ENCODE measurements around the gene TMC6. TPM values are rescaled to one million over a fixed set of nuclear protein-coding genes. Genes with fewer than 3 reads are reported as not detected.

Gene TMC6
- total and polyA plus RNA-seq, 2 of the 13 experiments (the other 11 are each of a cell fraction or from before 2014, with no cell fraction given), result 48.4 to 99.1 TPM

DNA sequence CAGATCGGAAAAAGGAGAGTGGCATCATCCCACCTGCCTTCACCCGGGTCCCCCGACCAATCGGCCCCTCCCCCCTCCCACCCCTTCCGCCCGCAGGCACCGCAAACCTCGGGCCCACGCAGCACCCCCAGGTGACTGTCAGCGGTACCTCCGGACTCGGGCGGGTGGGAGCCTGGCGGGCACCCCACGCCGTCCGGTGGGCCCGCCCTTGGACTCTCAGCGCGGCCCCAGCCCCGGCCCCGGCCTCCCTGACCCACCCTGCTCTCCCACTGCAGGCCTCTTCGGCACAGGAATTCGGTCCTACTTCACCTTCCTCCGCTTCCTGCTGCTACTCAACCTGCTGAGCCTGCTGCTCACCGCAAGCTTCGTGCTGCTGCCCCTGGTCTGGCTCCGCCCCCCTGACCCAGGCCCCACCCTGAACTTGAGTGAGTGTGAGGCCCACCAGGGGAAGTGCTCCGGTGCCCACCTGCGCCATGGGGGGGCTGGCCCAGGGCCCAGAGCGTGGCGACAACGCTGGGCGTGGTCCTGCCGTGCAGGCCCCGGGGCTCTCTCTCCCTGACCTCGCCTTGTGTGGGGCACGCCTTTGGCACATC is 3.6 kb upstream of the TMC6 start (continued):
- no peak for TF ChIP-seq FOXA3 (CRISPR knock-in tag; IDR thresholded peaks at IDR 0.05)
- TF ChIP-seq CCAR2 (optimal IDR thresholded peaks at IDR 0.05; ENCODE audit: low read depth, low read length), result no peak
- TF ChIP-seq SMC3 (IDR thresholded peaks at IDR 0.05; ENCODE audit: low read length), result no peak
- no peak for TF ChIP-seq HOMEZ (CRISPR knock-in tag; IDR thresholded peaks at IDR 0.05; ENCODE audit: low read depth)
- TF ChIP-seq POGK (CRISPR knock-in tag; conservative IDR thresholded peaks at IDR 0.05), result no peak
- peak; percentile 87 for TF ChIP-seq ZNF687 (CRISPR knock-in tag; IDR thresholded peaks at IDR 0.05)
- no peak; the same call in 1 of the 2 replicates for TF ChIP-seq ZBTB7A (CRISPR knock-in tag; IDR thresholded peaks at IDR 0.05)
- TF ChIP-seq BRCA1 (CRISPR knock-in tag; IDR thresholded peaks at IDR 0.05), result no peak
- no peak for TF ChIP-seq ZMYM4 (CRISPR knock-in tag; IDR thresholded peaks at IDR 0.05)
- no peak for TF ChIP-seq ZNF331 (CRISPR knock-in tag; IDR thresholded peaks at IDR 0.05)
- TF ChIP-seq ZNF577 (CRISPR knock-in tag; IDR thresholded peaks at IDR 0.05; ENCODE audit: borderline replicate concordance, low read depth), result no peak
- TF ChIP-seq GRHL1 (CRISPR knock-in tag; conservative IDR thresholded peaks at IDR 0.05), result no peak
- TF ChIP-seq NR2F6 (IDR thresholded peaks at IDR 0.05), result no peak
- peak; percentile 36; the same call in 1 of the 2 replicates for TF ChIP-seq NR2F6 (CRISPR knock-in tag; IDR thresholded peaks at IDR 0.05)
- TF ChIP-seq MLX (CRISPR knock-in tag; IDR thresholded peaks at IDR 0.05), result no peak
- TF ChIP-seq LCORL (IDR thresholded peaks at IDR 0.05), result no peak
- peak; percentile 42; the same call in 1 of the 2 replicates for TF ChIP-seq LCORL (CRISPR knock-in tag; IDR thresholded peaks at IDR 0.05)
- no peak for TF ChIP-seq ZNF337 (CRISPR knock-in tag; IDR thresholded peaks at IDR 0.05; ENCODE audit: borderline replicate concordance, low read depth)
- TF ChIP-seq ZNF747 (CRISPR knock-in tag; IDR thresholded peaks at IDR 0.05; ENCODE audit: borderline replicate concordance), result no peak
- TF ChIP-seq GATAD1 (CRISPR knock-in tag; IDR thresholded peaks at IDR 0.05), result no peak
- no peak for TF ChIP-seq MIER2 (CRISPR knock-in tag; IDR thresholded peaks at IDR 0.05)
- no peak for TF ChIP-seq SRSF1 (optimal IDR thresholded peaks at IDR 0.05; ENCODE audit: low read depth, low read length)

All from HepG2 (cell line).